CD14-positive monocyte (primary cell): Measurements from ENCODE around the gene CEBPZ. TPM values are rescaled to one million over a fixed set of nuclear protein-coding genes. Genes with fewer than 3 reads are reported as not detected.
A peak's percentile ranks its signal among the peaks of the same experiment; 100 is the strongest.

Experiments used
- DNase-seq, 3 donors: peaks; one replicate each; pipeline ENCODE4 v3.0.0-alpha.2; 2011 to 2022
- H2AFZ ChIP-seq: 2 replicates; pipeline ENCODE4 v1.6.0; 2012; ENCODE audit warnings: mild to moderate bottlenecking, low read depth, low read length, inconsistent platforms; ENCODE audit not compliant: insufficient read depth, poor library complexity, severe bottlenecking
- H3K27ac ChIP-seq, 2 donors: 1 replicate in 1 of 2; 2 replicates in 1 of 2; pipeline ENCODE4 v1.5.1; 2012 to 2013; ENCODE audit warnings: low read length in 2 of 2, control low read depth in 1 of 2, inconsistent platforms in 1 of 2, low read depth in 1 of 2, mild to moderate bottlenecking in 1 of 2
- H3K27me3 ChIP-seq, 2 donors: one replicate each; pipeline versions ENCODE4 v1.6.0 to v1.6.1; 2011 to 2013; ENCODE audit warnings: low read length in 2 of 2; ENCODE audit not compliant: control insufficient read depth in 2 of 2, insufficient read depth in 2 of 2
- H3K36me3 ChIP-seq, 2 donors: replicated peaks in 1 of 2; 1 replicate in 1 of 2; 2 replicates in 1 of 2; pipeline versions ENCODE4 v1.5.1 to v1.6.1; 2012 to 2013; ENCODE audit warnings: low read length in 2 of 2, control low read depth in 1 of 2, inconsistent platforms in 1 of 2, mild to moderate bottlenecking in 1 of 2; ENCODE audit not compliant: insufficient read depth in 2 of 2, control insufficient read depth in 1 of 2
- H3K4me1 ChIP-seq, 2 donors: 1 replicate in 1 of 2; 2 replicates in 1 of 2; pipeline versions ENCODE4 v1.5.1 to v1.6.1; 2012 to 2013; ENCODE audit warnings: low read length in 2 of 2, control low read depth in 1 of 2, inconsistent platforms in 1 of 2, mild to moderate bottlenecking in 1 of 2, moderate library complexity in 1 of 2; ENCODE audit not compliant: insufficient read depth in 2 of 2, control insufficient read depth in 1 of 2
- H3K4me2 ChIP-seq: replicated peaks from 2 replicates; pipeline ENCODE3; 2012; ENCODE audit warnings: low read length, moderate library complexity, mild to moderate bottlenecking; ENCODE audit not compliant: poor library complexity, severe bottlenecking; ENCODE audit errors: extremely low read depth
- H3K4me3 ChIP-seq, 3 experiments: fragments of 200-600 bp in 1 of 3; sonication (generic) in 1 of 3; replicated peaks in 1 of 3; 1 replicate in 2 of 3; 2 replicates in 1 of 3; pipeline ENCODE4 v1.5.1; 2011 to 2013; ENCODE audit warnings: low read length in 3 of 3, mild to moderate bottlenecking in 3 of 3, control low read depth in 2 of 3, low read depth in 2 of 3, inconsistent platforms in 1 of 3, moderate library complexity in 1 of 3
- H3K79me2 ChIP-seq: 2 replicates; pipeline ENCODE4 v1.6.0; 2012; ENCODE audit warnings: mild to moderate bottlenecking, control low read depth, inconsistent platforms, low read length, moderate library complexity; ENCODE audit not compliant: insufficient read depth
- H3K9ac ChIP-seq: 2 replicates; pipeline ENCODE4 v1.6.0; 2017; ENCODE audit warnings: low read length, mild to moderate bottlenecking; ENCODE audit not compliant: insufficient read depth, poor library complexity, severe bottlenecking
- H3K9me3 ChIP-seq, 2 donors: replicated peaks in 1 of 2; 1 replicate in 1 of 2; 2 replicates in 1 of 2; pipeline versions ENCODE4 v1.5.1 to v1.6.1; 2012 to 2013; ENCODE audit warnings: low read length in 2 of 2, control low read depth in 1 of 2; ENCODE audit not compliant: control insufficient read depth in 1 of 2, insufficient read depth in 1 of 2
- H4K20me1 ChIP-seq: 2 replicates; pipeline ENCODE4 v1.6.0; 2012; ENCODE audit warnings: mild to moderate bottlenecking, low read length, control low read depth, moderate library complexity; ENCODE audit not compliant: insufficient read depth
- H3K27ac Mint-ChIP-seq, 7 donors: one replicate each; pipeline ENCODE4 v1.8.0; 2020; ENCODE audit warnings: mild to moderate bottlenecking in 7 of 7, mixed read lengths in 7 of 7, moderate library complexity in 6 of 7, inconsistent platforms in 2 of 7
- H3K27me3 Mint-ChIP-seq, 3 donors: one replicate each; pipeline ENCODE4 v1.8.0; 2021 to 2022; ENCODE audit warnings: low read depth in 3 of 3, mild to moderate bottlenecking in 3 of 3, mixed read lengths in 3 of 3, moderate library complexity in 3 of 3, inconsistent platforms in 1 of 3
- H3K36me3 Mint-ChIP-seq, 2 donors: one replicate each; pipeline ENCODE4 v1.8.0; 2020; ENCODE audit warnings: mixed read lengths in 2 of 2, inconsistent platforms in 1 of 2, mild to moderate bottlenecking in 1 of 2
- H3K4me1 Mint-ChIP-seq: one replicate; pipeline ENCODE4 v1.8.0; 2020; ENCODE audit warnings: mild to moderate bottlenecking, mixed read lengths
- H3K4me3 Mint-ChIP-seq, 2 donors: one replicate each; pipeline ENCODE4 v1.8.0; 2020; ENCODE audit warnings: mild to moderate bottlenecking in 2 of 2, mixed read lengths in 2 of 2, moderate library complexity in 1 of 2
- H3K9me3 Mint-ChIP-seq, 7 donors: one replicate each; pipeline ENCODE4 v1.8.0; 2020 to 2022; ENCODE audit warnings: mixed read lengths in 7 of 7, mild to moderate bottlenecking in 6 of 7, moderate library complexity in 6 of 7, inconsistent platforms in 2 of 7
- CTCF ChIP-seq: fragments of 200-600 bp; IDR thresholded peaks from one replicate; pipeline ENCODE4 v1.8.0; 2022; ENCODE audit warnings: antibody characterized with exemption, mild to moderate bottlenecking
- WGBS: methylation state at CpG from one replicate; pipeline ENCODE4 v1.1.5; 2013; ENCODE audit warnings: missing lambda C conversion rate; ENCODE audit not compliant: insufficient coverage; 5-methylcytosine and 5-hydroxymethylcytosine counted together
- intact Hi-C, 2 donors: fragments of 100-400 bp; cut with micrococcal nuclease; formaldehyde crosslinking; loops; one replicate each; pipeline versions ENCODE4 v1.15.0 to v1.15.1; 2023
- polyA plus RNA-seq, 3 donors: library from polyadenylated mRNA; depleted of rRNA in 1 of 3; unstranded in 2 of 3; stranded (reverse) in 1 of 3; fragments of 300-500 nt in 2 of 3; fragments of >200 nt in 1 of 3; fragmentation: Illumina TruSeq in 2 of 3; gene quantifications; 1 replicate in 2 of 3; 2 replicates in 1 of 3; pipeline ENCODE4 v1.2.3, GENCODE V29; 2012 to 2021

Gene CEBPZ
- polyA plus RNA-seq, 3 donors = 5.7 to 11.2 (median 11.1) TPM

- Histone ChIP-seq H3K4me2 (no peak overlapping the region), H3K4me1 (peaks cover 21 to 26% of the 10 kb centered on the region in 2 donors), H3K9me3 (no peaks in the 10 kb centered on the region), H3K27ac (no peak overlapping the region), H3K27me3 (no peaks in the 10 kb centered on the region), H3K36me3 (peaks cover under 1 to 15% of the 10 kb centered on the region in 2 donors), H4K20me1 (peaks cover 48% of the 10 kb centered on the region), H3K4me3 (no peak overlapping the region), H2AFZ (no peak overlapping the region), H3K79me2 (peaks cover 73% of the 10 kb centered on the region), H3K9ac (no peak overlapping the region)
- Mint-ChIP-seq H3K4me1 (peaks cover 33% of the 10 kb centered on the region), H3K9me3 (peaks cover 0 to 6% (median 0%) of the 10 kb centered on the region in 7 donors), H3K27ac (peak overlapping the region in 5 of 7 donors; percentile 43 to 87 (median 59)), H3K27me3 (peaks cover 0 to 2% (median 0%) of the 10 kb centered on the region in 3 donors), H3K4me3 (peak overlapping the region in 1 of 2 donors; percentile 8), H3K36me3 (peaks cover 22 to 33% of the 10 kb centered on the region in 2 donors)
- 64% methylated on average over 4 of the region's 4 CpGs for WGBS
- intact Hi-C loops = no loop called here
- TF ChIP-seq CTCF = no peak
- no peak for DNase-seq
Measured at GRCh38 chr2:37154785-37155184, 76.6 kb downstream of the CEBPZ start.

DNA sequence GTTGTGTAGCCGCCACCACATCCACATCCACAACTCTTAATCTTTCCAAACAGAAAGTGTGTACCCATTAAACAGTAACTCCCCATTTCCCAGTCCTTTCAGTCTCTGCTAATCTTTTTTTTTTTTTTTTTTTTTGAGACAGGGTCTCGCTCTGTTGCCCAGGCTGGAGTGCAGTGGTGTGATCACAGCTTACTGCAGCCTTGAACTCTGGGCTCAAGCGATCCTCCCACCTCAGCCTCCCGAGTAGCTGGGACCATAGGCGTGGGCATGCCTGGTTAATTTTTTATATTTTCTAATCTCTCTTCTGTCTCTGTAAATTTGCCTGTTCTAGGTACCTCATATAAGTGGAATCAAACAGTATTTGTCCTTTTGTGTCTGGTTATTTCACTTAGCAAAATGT, 78.2 kb downstream of the CEBPZ start:
- Histone ChIP-seq H3K9me3 (no peaks in the 10 kb centered on the region), H3K79me2 (peaks cover 83% of the 10 kb centered on the region), H3K9ac (no peak overlapping the region), H3K27me3 (no peaks in the 10 kb centered on the region), H4K20me1 (peaks cover 63% of the 10 kb centered on the region), H3K36me3 (peaks cover 8 to 30% of the 10 kb centered on the region in 2 donors), H3K27ac (no peak overlapping the region), H2AFZ (no peak overlapping the region), H3K4me1 (peaks cover 21 to 26% of the 10 kb centered on the region in 2 donors), H3K4me3 (no peak overlapping the region), H3K4me2 (no peak overlapping the region)
- Mint-ChIP-seq H3K27me3 (peaks cover 0 to 2% (median 0%) of the 10 kb centered on the region in 3 donors), H3K9me3 (peaks cover 0 to 6% (median 0%) of the 10 kb centered on the region in 7 donors), H3K4me1 (peaks cover 35% of the 10 kb centered on the region), H3K36me3 (peaks cover 29 to 44% of the 10 kb centered on the region in 2 donors), H3K4me3 (no peak overlapping the region), H3K27ac (no peak overlapping the region)
- WGBS = no CpG with 5 or more reads among the region's 5 CpGs
- DNase-seq = no peak
- no peak for TF ChIP-seq CTCF
- intact Hi-C loops = no loop called here

Other genes with a start within 250 kb of the CEBPZ start
- 10 to 100 TPM in 1 of 3 donors, 1 to 10 TPM in 2; 3.5 to 21.6 (median 3.8) TPM for gene HEATR5B, start 147.2 kb downstream of the CEBPZ start, polyA plus RNA-seq
- 1 to 10 TPM; 3.1 to 5.7 (median 3.8) TPM for gene GPATCH11, start 147.1 kb downstream of the CEBPZ start, polyA plus RNA-seq
- gene EIF2AK2, start 74.6 kb downstream of the CEBPZ start, polyA plus RNA-seq = 10 to 100 TPM in 2 of 3 donors, 1 to 10 TPM in 1; 7.9 to 23.4 (median 17.6) TPM
- not detected for gene SULT6B1, start 42.9 kb downstream of the CEBPZ start, polyA plus RNA-seq
- gene CEBPZOS, start 35.1 kb downstream of the CEBPZ start, polyA plus RNA-seq = 10 to 100 TPM; 12.6 to 19.3 (median 18.2) TPM
- 10 to 100 TPM in 1 of 3 donors, 1 to 10 TPM in 2; 4.7 to 12.2 (median 5.6) TPM for gene NDUFAF7, start 62 bp upstream of the CEBPZ start, polyA plus RNA-seq
- gene PRKD3, start 93.2 kb upstream of the CEBPZ start, polyA plus RNA-seq = 10 to 100 TPM; 14.2 to 17.5 (median 16.9) TPM
- gene QPCT, start 113.0 kb upstream of the CEBPZ start, polyA plus RNA-seq = 100 to 1,000 TPM in 2 of 3 donors, 10 to 100 TPM in 1; 54.7 to 302 (median 272) TPM